ENCODE results near the gene CCNYL1.

DNA sequence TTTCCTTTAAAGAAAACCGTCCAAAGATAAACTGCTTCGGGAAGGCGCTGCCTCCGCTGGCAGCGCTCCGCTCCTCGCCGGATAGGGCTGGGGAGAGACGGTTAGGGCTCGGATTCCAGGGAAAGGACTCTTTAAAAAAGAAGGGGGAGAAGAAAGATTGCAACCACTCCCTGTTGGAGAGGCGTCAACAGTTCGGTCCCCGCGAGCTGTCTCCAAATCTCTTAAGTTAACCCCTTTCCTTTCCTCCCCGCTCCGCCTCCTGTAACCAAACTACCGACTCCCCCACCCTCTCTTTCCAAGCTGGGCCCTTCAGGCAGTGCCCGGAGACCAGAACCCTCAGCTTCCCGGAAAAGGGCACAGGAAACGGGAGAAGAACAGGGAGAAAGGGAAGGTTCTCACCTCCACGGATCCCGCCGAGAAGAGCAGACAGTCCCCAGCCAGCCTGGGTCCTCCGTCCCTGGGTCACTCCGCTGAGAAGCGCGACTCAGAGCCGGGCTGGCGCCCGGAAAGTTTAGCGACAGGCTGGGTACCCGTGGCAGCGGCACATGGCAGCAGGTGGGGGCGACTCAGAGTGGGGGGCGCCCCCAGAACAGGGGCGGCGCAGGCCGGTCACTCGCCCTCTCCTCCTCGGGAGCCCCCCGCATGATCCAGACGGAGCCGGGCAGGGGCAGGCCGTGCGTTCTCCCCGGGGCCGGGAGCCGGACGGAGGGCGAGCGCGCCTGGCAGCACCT lies 57.6 kb downstream of the CCNYL1 start:
- TF ChIP-seq, protein P1, sequence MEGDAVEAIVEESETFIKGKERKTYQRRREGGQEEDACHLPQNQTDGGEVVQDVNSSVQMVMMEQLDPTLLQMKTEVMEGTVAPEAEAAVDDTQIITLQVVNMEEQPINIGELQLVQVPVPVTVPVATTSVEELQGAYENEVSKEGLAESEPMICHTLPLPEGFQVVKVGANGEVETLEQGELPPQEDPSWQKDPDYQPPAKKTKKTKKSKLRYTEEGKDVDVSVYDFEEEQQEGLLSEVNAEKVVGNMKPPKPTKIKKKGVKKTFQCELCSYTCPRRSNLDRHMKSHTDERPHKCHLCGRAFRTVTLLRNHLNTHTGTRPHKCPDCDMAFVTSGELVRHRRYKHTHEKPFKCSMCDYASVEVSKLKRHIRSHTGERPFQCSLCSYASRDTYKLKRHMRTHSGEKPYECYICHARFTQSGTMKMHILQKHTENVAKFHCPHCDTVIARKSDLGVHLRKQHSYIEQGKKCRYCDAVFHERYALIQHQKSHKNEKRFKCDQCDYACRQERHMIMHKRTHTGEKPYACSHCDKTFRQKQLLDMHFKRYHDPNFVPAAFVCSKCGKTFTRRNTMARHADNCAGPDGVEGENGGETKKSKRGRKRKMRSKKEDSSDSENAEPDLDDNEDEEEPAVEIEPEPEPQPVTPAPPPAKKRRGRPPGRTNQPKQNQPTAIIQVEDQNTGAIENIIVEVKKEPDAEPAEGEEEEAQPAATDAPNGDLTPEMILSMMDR (IDR thresholded peaks at IDR 0.05): no peak
- no peak for TF ChIP-seq POLR2AphosphoS5 (IDR thresholded peaks at IDR 0.05; ENCODE audit: insufficient read depth in 1 of 2, low read depth in 1 of 2)

Measured in vagina (tissue), 2 donors.